Activated CD8-positive, alpha-beta T cell treated with anti-CD3 and anti-CD28 coated beads for 36 hours (primary cell): Measurements from ENCODE around the gene ARHGAP20. TPM values are rescaled to one million over a fixed set of nuclear protein-coding genes. Genes with fewer than 3 reads are reported as not detected.
A peak's percentile ranks its signal among the peaks of the same experiment; 100 is the strongest.

Source experiments
- ATAC-seq: fragments of 200-7000 bp; cut with Tn5 transposase; one replicate; pipeline ENCODE4 v1.10.0; 2021; ENCODE audit warnings: mild to moderate bottlenecking, moderate library complexity
- CTCF ChIA-PET: fragments of 350-600 bp; sonication (Branson Sonifier 250); formaldehyde crosslinking; loops from one replicate; lab custom pipeline; 2021; ENCODE audit warnings: antibody characterized with exemption; lab: Charles Lee
- POLR2A ChIA-PET: fragments of 350-600 bp; sonication (Branson Sonifier 250); formaldehyde crosslinking; loops from one replicate; lab custom pipeline; 2021; ENCODE audit warnings: antibody characterized with exemption; lab: Charles Lee
- DNase-seq: peaks from one replicate; pipeline ENCODE4 v3.0.0-alpha.2; 2020
- H3K27ac Mint-ChIP-seq: one replicate; pipeline ENCODE4 v1.8.0; 2021; ENCODE audit warnings: mild to moderate bottlenecking, mixed read lengths
- H3K27me3 Mint-ChIP-seq: one replicate; pipeline ENCODE4 v1.8.0; 2021; ENCODE audit warnings: mixed read lengths
- H3K36me3 Mint-ChIP-seq: one replicate; pipeline ENCODE4 v1.8.0; 2021; ENCODE audit warnings: low read depth, mixed read lengths
- H3K4me1 Mint-ChIP-seq: one replicate; pipeline ENCODE4 v1.8.0; 2021; ENCODE audit warnings: low read depth, mixed read lengths
- H3K4me3 Mint-ChIP-seq: one replicate; pipeline ENCODE4 v1.8.0; 2021; ENCODE audit warnings: mild to moderate bottlenecking, moderate library complexity, mixed read lengths
- H3K9me3 Mint-ChIP-seq: one replicate; pipeline ENCODE4 v1.8.0; 2021; ENCODE audit warnings: mixed read lengths
- CTCF ChIP-seq: fragments of 200-600 bp; IDR thresholded peaks from one replicate; pipeline ENCODE4 v1.8.0; 2022; ENCODE audit warnings: antibody characterized with exemption, mild to moderate bottlenecking
- intact Hi-C: fragments of 100-400 bp; cut with micrococcal nuclease; formaldehyde crosslinking; loops from one replicate; pipeline ENCODE4 v1.10.0; 2022
- total RNA-seq, 2 experiments: library from RNA; stranded (reverse); gene quantifications; one replicate each; pipeline ENCODE4 v1.2.3, GENCODE V29; 2021

ARHGAP20 gene
- total RNA-seq, 2 experiments from 2014 or later: 0.25 to 0.45 TPM

- DNase-seq (no peak), ATAC-seq (no peak)
- no peak for TF ChIP-seq CTCF
- H3K4me3 Mint-ChIP-seq: no peak overlapping the region
- no peaks in the 10 kb centered on the region for H3K27me3 Mint-ChIP-seq
- CTCF ChIA-PET: no interaction called here
- H3K9me3 Mint-ChIP-seq: peaks cover 8% of the 10 kb centered on the region
- no peak overlapping the region for H3K27ac Mint-ChIP-seq
- intact Hi-C loops: no loop called here
- POLR2A ChIA-PET: no interaction called here
- H3K36me3 Mint-ChIP-seq: no peaks in the 10 kb centered on the region
- peaks cover 9% of the 10 kb centered on the region for H3K4me1 Mint-ChIP-seq
Observed at GRCh38 chr11:110530900-110531741, 181.1 kb downstream of the ARHGAP20 start.

GRCh38 chr11:110529043-110529442 is 183.2 kb downstream of the ARHGAP20 start:
- intact Hi-C loops: no loop called here
- Mint-ChIP-seq H3K9me3 (peaks cover 8% of the 10 kb centered on the region), H3K27ac (no peak overlapping the region), H3K36me3 (no peaks in the 10 kb centered on the region), H3K27me3 (no peaks in the 10 kb centered on the region), H3K4me1 (peaks cover 18% of the 10 kb centered on the region), H3K4me3 (no peak overlapping the region)
- ChIA-PET POLR2A (no interaction called here), CTCF (interaction anchor here (1.0 to 1.2 kb wide), 3 partner anchors 24 to 688 kb away, joined by 3 read pairs; no protein-coding TSS in a partner anchor)
- peak; percentile 42 for TF ChIP-seq CTCF
- ATAC-seq (no peak), DNase-seq (peak; percentile 20)

- ChIA-PET CTCF (interaction anchor here (1.6 kb wide), 1 partner anchor 703 kb away, joined by 5 read pairs; no protein-coding TSS in a partner anchor), POLR2A (no interaction called here)
- no peak overlapping the region for H3K27ac Mint-ChIP-seq
- H3K27me3 Mint-ChIP-seq: no peaks in the 10 kb centered on the region
- intact Hi-C loops: no loop called here
- H3K4me1 Mint-ChIP-seq: peaks cover 26% of the 10 kb centered on the region
- no peaks in the 10 kb centered on the region for H3K36me3 Mint-ChIP-seq
- TF ChIP-seq CTCF: no peak
- peaks cover 7% of the 10 kb centered on the region for H3K9me3 Mint-ChIP-seq
- ATAC-seq (no peak), DNase-seq (no peak)
- no peak overlapping the region for H3K4me3 Mint-ChIP-seq
Observed at GRCh38 chr11:110527146-110527545, 185.1 kb downstream of the ARHGAP20 start.
